NCI-H345 treated with DMSO at 0.1 percent for 48 hours (cell line): Measurements from ENCODE around the gene GPLD1.
"Not testable (repeated sequence)": the region's sequence is repeated elsewhere in the genome, so short reads cannot be mapped to it uniquely, and the experiment has no call there.

Experiments
- DNase-seq: peaks from one replicate; lab custom pipeline; 2025; ENCODE audit not compliant: unreplicated experiment; lab: John Stamatoyannopoulos, UW

The GPLD1 gene

GRCh38 chr6:24489470-24489869, at the start of gene GPLD1:
GPLD1 (minus strand) TSS chr6:24489578; CDS start chr6:24489511, 67 bp downstream.
- DNase-seq: no peak

GRCh38 chr6:24537771-24538385, 48.5 kb upstream of the GPLD1 start:
- no peak for DNase-seq

- DNase-seq: no peak
Measured at GRCh38 chr6:24537082-24537699, 47.8 kb upstream of the GPLD1 start.

- no peak for DNase-seq
Measured at GRCh38 chr6:24536466-24536865, 47.1 kb upstream of the GPLD1 start.

- no peak for DNase-seq
Measured at GRCh38 chr6:24535210-24535609, 45.8 kb upstream of the GPLD1 start.

GRCh38 chr6:24534329-24534728, 45.0 kb upstream of the GPLD1 start:
- DNase-seq: no peak

- no peak for DNase-seq
Measured at GRCh38 chr6:24529985-24530384, 40.6 kb upstream of the GPLD1 start.

GRCh38 chr6:24524805-24525204, 35.4 kb upstream of the GPLD1 start:
- peak; percentile 18 for DNase-seq

GRCh38 chr6:24524329-24524728, 35.0 kb upstream of the GPLD1 start:
- DNase-seq: no peak

GRCh38 chr6:24522228-24523176, 33.1 kb upstream of the GPLD1 start:
- DNase-seq: peak; percentile 70

GRCh38 chr6:24520929-24521546, 31.7 kb upstream of the GPLD1 start:
- DNase-seq: no peak

- DNase-seq: no peak
Measured at GRCh38 chr6:24517659-24518543, 28.5 kb upstream of the GPLD1 start.

- no peak for DNase-seq
Measured at GRCh38 chr6:24513602-24514001, 24.2 kb upstream of the GPLD1 start.

GRCh38 chr6:24511976-24512375, 22.6 kb upstream of the GPLD1 start:
- DNase-seq: not testable (repeated sequence)

- no peak for DNase-seq
Measured at GRCh38 chr6:24506814-24507520, 17.6 kb upstream of the GPLD1 start.

- no peak for DNase-seq
Measured at GRCh38 chr6:24504649-24505586, 15.5 kb upstream of the GPLD1 start.

GRCh38 chr6:24504287-24504648, 14.9 kb upstream of the GPLD1 start:
- no peak for DNase-seq

- no peak for DNase-seq
Measured at GRCh38 chr6:24501914-24502313, 12.5 kb upstream of the GPLD1 start.

GRCh38 chr6:24501374-24501773, 12.0 kb upstream of the GPLD1 start:
- no peak for DNase-seq
